Measurements from ENCODE around the gene CHEK2. TPM values are rescaled to one million over a fixed set of nuclear protein-coding genes. Genes with fewer than 3 reads are reported as not detected.
A peak's percentile ranks its signal among the peaks of the same experiment; 100 is the strongest.

The CHEK2 gene
- total and polyA plus RNA-seq, 2 of the 4 experiments (the other 2 are of a cell fraction), result 9.9 to 16.1 TPM

- Histone ChIP-seq H4K8ac (ENCODE audit: low read depth in 2 of 2, low read length in 2 of 2) (no peak overlapping the region), H2BK120ac (ENCODE audit: low read depth, low read length) (no peak overlapping the region), H3K4me3 (ENCODE audit: insufficient read depth, low read depth, low read length) (no peak overlapping the region), H3K23ac (ENCODE audit: low read depth, low read length) (no peak overlapping the region), H3K79me1 (ENCODE audit: low read depth in 1 of 2, low read length in 2 of 2) (peaks cover 0 to 8% of the 10 kb centered on the region in 2 experiments; a peak in 2 of 4 replicates), H3K4me1 (ENCODE audit: control insufficient read depth, insufficient read depth, low read length) (peaks cover 1% of the 10 kb centered on the region; the same call in 1 of the 2 replicates), H2AK9ac (replicated peaks; ENCODE audit: low read depth, low read length, poor library complexity) (no peak overlapping the region), H3K56ac (ENCODE audit: extremely low read depth, insufficient read depth, low read length) (no peak overlapping the region), H3K9me3 (ENCODE audit: control insufficient read depth, insufficient read depth, low read length) (peaks cover 5% of the 10 kb centered on the region; the same call in 1 of the 2 replicates), H4K91ac (ENCODE audit: insufficient read depth, low read depth, low read length) (no peak overlapping the region), H3K4me2 (ENCODE audit: low read depth, low read length) (no peak overlapping the region), H2BK15ac (ENCODE audit: low read depth, low read length) (no peak overlapping the region), H2AK5ac (ENCODE audit: low read depth, low read length) (no peak overlapping the region), H3K4ac (ENCODE audit: low read depth, low read length) (no peak overlapping the region), H3K27me3 (ENCODE audit: control insufficient read depth, insufficient read depth, low read length) (no peaks in the 10 kb centered on the region), H4K20me1 (ENCODE audit: insufficient read depth, low read length) (peaks cover 9% of the 10 kb centered on the region; the same call in 1 of the 2 replicates), H2BK5ac (ENCODE audit: low read depth, low read length, poor library complexity, severe bottlenecking) (no peak overlapping the region), H3K14ac (replicated peaks; ENCODE audit: low read depth, low read length) (no peak overlapping the region), H4K5ac (ENCODE audit: low read depth, low read length) (no peak overlapping the region), H3K27ac (ENCODE audit: insufficient read depth, low read length) (no peak overlapping the region), H3K9me1 (ENCODE audit: insufficient read depth, low read length) (no peaks in the 10 kb centered on the region), H3K18ac (ENCODE audit: low read depth, low read length) (no peak overlapping the region), H2AFZ (replicated peaks; ENCODE audit: low read length, poor library complexity) (no peak overlapping the region), H2BK20ac (ENCODE audit: low read depth, low read length) (no peak overlapping the region), H3K9ac (ENCODE audit: low read depth, low read length) (no peak overlapping the region), H3K36me3 (ENCODE audit: control insufficient read depth, insufficient read depth, low read length) (no peaks in the 10 kb centered on the region)
- dilution Hi-C loops (cut with HindIII; ENCODE audit: low sequenced_read_pairs, unreplicated experiment) (no loop called here), in situ Hi-C loops (cut with MboI; ENCODE audit: low sequenced_read_pairs) (no loop called here), intact Hi-C loops (cut with micrococcal nuclease) (no loop called here)
- CTCF ChIA-PET, result no interaction called here
- DNase-seq (peak; percentile 4), ATAC-seq (ENCODE audit: low read depth) (no peak)
- TF ChIP-seq NFE2L2 (IDR thresholded peaks at IDR 0.05; ENCODE audit: low read depth, low read length) (no peak), MAFK (IDR thresholded peaks at IDR 0.05; ENCODE audit: low read depth, low read length) (no peak), RAD21 (IDR thresholded peaks at IDR 0.05; ENCODE audit: low read length) (no peak)
- POLR2A ChIA-PET (ENCODE audit: unreplicated experiment), result no interaction called here
- BruUV-seq (replicated peaks), result no TSS peak
- no CpG with 5 or more reads among the region's 3 CpGs for WGBS, 2 experiments (ENCODE audit: extremely low coverage in 2 of 2, insufficient read length in 1 of 2)
Observed at GRCh38 chr22:28670756-28671155, 70.9 kb downstream of the CHEK2 start.
